Lower lobe of right lung (tissue), 2 donors: ENCODE data around the gene SLC25A29. TPM values are rescaled to one million over a fixed set of nuclear protein-coding genes. Genes with fewer than 3 reads are reported as not detected.

ENCODE experiments used
- ATAC-seq, 2 donors: fragments of 200-7000 bp; cut with Tn5 transposase; one replicate each; pipeline ENCODE4 v1.9.1; 2020 to 2022; ENCODE audit warnings: mild to moderate bottlenecking in 2 of 2, moderate library complexity in 2 of 2
- DNase-seq: peaks from one replicate; pipeline ENCODE4 v3.0.0-alpha.2; 2020
- H3K27ac ChIP-seq: fragments of 200-600 bp; one replicate; pipeline ENCODE4 v1.8.0; 2022
- H3K27me3 ChIP-seq: fragments of 200-600 bp; one replicate; pipeline ENCODE4 v1.8.0; 2022; ENCODE audit warnings: low read depth
- H3K36me3 ChIP-seq: fragments of 200-600 bp; one replicate; pipeline ENCODE4 v1.8.0; 2022; ENCODE audit warnings: mild to moderate bottlenecking
- H3K4me1 ChIP-seq: fragments of 200-600 bp; one replicate; pipeline ENCODE4 v1.8.0; 2022
- H3K4me3 ChIP-seq: fragments of 200-600 bp; one replicate; pipeline ENCODE4 v1.8.0; 2022; ENCODE audit warnings: mild to moderate bottlenecking
- H3K9me3 ChIP-seq: fragments of 200-600 bp; one replicate; pipeline ENCODE4 v1.8.0; 2022
- intact Hi-C: fragments of 100-400 bp; cut with DNase I; formaldehyde crosslinking; loops from one replicate; pipeline ENCODE4 v1.11.0; 2022
- total RNA-seq: library from RNA; stranded (reverse); fragmentation: NEBNext Ultra II Directional; extraction: Animal tissue kit (Norgen Biotek cat#: 25700); gene quantifications from one replicate; pipeline ENCODE4 v1.2.1, GENCODE V29; 2021
- TF ChIP-seq, protein P1 (sequence below): fragments of 200-600 bp; IDR thresholded peaks from one replicate; pipeline ENCODE4 v1.8.0; 2022; ENCODE audit warnings: antibody characterized with exemption, mild to moderate bottlenecking
- donor health status: DM: no; HTN: yes; CAD: no; lungs with severe emphysema.

Gene SLC25A29
- total RNA-seq, 1 donor from 2014 or later = 76.0 TPM

DNA sequence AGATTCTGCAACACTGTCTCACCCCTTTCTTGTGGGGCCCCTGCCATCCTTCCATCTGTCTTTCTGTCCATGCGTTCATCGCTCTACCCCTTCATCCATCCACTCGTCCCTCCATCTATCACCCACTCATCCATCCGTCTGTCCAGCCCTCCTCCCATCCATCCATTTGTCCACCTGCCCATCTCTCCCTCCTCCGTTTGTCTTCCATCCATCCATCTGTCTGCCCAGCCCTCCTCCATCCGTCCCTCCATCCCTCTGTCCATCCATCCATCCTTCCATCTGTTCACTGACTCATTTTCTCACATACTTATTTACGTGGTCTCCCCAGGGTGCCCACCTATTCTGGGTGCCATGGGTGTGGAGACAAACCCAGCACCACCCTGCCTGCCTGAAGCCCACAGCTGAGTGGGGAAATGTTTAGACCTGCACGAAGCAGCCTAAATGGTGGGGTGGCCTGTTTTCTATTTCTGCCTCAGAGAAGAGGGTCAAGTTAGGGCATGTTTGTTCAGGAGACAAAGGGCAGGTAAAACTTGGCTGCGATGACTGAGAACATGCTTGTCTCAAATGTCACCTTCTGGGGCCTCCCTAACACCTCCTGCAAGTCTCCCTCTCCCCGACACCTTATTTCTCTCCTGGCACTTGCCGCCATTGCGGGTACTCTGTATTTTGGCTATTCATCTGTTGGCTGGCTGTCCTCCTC lies 14.1 kb upstream of the SLC25A29 start:
- Histone ChIP-seq H3K27me3 (no peaks in the 10 kb centered on the region), H3K36me3 (no peaks in the 10 kb centered on the region), H3K9me3 (no peaks in the 10 kb centered on the region), H3K4me3 (no peak overlapping the region), H3K27ac (no peak overlapping the region), H3K4me1 (peaks cover 15% of the 10 kb centered on the region)
- intact Hi-C loops = no loop called here
- DNase-seq (no peak), ATAC-seq (no peak)
- TF ChIP-seq, protein P1, sequence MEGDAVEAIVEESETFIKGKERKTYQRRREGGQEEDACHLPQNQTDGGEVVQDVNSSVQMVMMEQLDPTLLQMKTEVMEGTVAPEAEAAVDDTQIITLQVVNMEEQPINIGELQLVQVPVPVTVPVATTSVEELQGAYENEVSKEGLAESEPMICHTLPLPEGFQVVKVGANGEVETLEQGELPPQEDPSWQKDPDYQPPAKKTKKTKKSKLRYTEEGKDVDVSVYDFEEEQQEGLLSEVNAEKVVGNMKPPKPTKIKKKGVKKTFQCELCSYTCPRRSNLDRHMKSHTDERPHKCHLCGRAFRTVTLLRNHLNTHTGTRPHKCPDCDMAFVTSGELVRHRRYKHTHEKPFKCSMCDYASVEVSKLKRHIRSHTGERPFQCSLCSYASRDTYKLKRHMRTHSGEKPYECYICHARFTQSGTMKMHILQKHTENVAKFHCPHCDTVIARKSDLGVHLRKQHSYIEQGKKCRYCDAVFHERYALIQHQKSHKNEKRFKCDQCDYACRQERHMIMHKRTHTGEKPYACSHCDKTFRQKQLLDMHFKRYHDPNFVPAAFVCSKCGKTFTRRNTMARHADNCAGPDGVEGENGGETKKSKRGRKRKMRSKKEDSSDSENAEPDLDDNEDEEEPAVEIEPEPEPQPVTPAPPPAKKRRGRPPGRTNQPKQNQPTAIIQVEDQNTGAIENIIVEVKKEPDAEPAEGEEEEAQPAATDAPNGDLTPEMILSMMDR = no peak

DNA sequence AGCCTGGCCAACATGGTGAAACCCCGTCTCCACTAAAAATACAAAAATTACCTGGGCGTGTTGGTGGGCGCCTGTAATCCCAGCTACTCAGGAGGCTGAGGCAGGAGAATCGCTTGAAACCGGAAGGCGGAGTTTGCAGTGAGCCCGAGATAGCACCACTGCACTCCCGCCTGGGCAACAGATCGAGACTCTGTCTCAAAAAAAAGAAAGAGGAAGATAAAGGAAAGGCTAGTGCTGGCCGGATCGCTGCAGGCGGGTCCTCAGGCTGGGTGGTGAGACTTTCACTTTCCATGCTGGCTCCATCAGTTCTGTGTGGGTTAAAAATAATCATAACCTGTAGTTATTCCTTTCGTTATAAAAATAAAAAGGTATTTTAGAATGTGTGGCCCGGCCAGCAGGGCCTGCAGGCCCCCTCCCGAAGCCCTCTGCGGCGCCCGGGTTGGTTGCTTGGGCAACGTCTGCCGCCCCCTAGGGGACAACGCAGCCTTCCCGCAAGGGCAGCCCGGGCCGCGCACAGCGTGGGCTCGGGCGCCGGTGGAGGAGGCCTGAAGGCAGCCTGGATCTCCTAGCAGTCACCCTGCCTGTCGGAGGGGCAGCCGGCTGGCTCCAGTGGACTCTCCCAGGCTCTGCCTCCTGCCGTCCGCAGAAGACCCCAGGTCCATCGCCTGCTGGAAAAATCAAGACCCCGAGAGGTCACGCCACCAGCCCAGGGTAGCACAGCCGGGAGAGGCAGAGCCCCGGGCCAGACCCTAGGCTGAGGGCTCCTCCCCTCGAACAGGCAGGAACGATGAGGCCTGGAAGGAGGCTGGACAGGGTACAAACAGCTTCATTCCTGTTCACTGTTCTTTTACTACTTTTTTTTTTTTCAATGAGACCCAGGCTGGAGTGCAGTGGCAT lies 11.9 kb upstream of the SLC25A29 start:
- intact Hi-C loops = no loop called here
- Histone ChIP-seq H3K27me3 (no peaks in the 10 kb centered on the region), H3K27ac (peak overlapping the region; percentile 61), H3K4me1 (peaks cover 20% of the 10 kb centered on the region), H3K4me3 (peak overlapping the region; percentile 55), H3K9me3 (no peaks in the 10 kb centered on the region), H3K36me3 (no peaks in the 10 kb centered on the region)
- TF ChIP-seq, protein P1 = peak; percentile 89
- ATAC-seq (peak; percentile 91 to 96), DNase-seq (peak; percentile 84)

DNA sequence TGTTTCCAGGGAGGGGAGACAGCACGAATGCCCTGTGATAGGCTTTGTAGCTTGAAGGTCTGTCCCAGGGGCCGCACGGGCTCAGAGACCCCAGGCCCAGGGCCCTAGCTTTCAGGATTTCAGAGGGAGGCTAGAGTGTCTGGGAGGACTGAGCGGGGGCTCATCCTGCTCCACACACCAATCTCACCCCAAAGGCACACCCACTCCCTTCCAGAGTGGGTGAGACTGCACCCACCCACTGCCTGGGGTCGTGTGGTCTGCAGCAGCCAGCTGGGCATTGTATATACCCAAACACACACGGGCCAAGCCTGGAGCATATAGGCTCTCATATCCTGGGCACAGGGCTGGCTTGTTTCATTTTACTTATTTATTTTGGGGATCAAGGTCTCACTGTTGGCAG lies 11.1 kb upstream of the SLC25A29 start:
- H3K27ac ChIP-seq = no peak overlapping the region
- H3K4me1 ChIP-seq = peaks cover 27% of the 10 kb centered on the region
- H3K36me3 ChIP-seq = no peaks in the 10 kb centered on the region
- H3K9me3 ChIP-seq = no peaks in the 10 kb centered on the region
- no peaks in the 10 kb centered on the region for H3K27me3 ChIP-seq
- DNase-seq = no peak
- no peak for ATAC-seq
- H3K4me3 ChIP-seq = no peak overlapping the region
- intact Hi-C loops = no loop called here
- TF ChIP-seq, protein P1 = no peak

DNA sequence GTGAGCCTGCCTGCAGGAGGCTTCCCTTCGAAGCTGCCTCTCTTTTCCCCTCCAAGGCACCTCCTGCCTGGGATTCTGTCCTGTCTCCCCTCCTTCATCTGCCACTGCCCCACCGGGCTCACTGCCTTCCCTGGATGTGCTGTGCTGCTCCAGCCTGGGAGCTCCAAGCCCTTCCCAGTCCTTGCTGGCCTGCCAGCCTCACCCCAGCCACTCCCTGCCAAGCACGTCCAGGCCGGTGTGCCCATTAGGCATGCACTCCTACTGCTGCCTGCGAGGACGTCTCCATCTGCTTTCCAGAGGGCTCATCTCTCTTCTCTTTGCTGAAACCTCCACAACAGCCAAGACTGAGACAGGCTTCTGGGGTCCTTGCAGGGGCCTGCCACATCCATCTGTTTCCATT lies 8.5 kb upstream of the SLC25A29 start:
- Histone ChIP-seq H3K9me3 (no peaks in the 10 kb centered on the region), H3K27ac (no peak overlapping the region), H3K4me3 (no peak overlapping the region), H3K36me3 (no peaks in the 10 kb centered on the region), H3K27me3 (no peaks in the 10 kb centered on the region), H3K4me1 (peaks cover 42% of the 10 kb centered on the region)
- intact Hi-C loops = no loop called here
- TF ChIP-seq, protein P1 = no peak
- DNase-seq (no peak), ATAC-seq (no peak)

DNA sequence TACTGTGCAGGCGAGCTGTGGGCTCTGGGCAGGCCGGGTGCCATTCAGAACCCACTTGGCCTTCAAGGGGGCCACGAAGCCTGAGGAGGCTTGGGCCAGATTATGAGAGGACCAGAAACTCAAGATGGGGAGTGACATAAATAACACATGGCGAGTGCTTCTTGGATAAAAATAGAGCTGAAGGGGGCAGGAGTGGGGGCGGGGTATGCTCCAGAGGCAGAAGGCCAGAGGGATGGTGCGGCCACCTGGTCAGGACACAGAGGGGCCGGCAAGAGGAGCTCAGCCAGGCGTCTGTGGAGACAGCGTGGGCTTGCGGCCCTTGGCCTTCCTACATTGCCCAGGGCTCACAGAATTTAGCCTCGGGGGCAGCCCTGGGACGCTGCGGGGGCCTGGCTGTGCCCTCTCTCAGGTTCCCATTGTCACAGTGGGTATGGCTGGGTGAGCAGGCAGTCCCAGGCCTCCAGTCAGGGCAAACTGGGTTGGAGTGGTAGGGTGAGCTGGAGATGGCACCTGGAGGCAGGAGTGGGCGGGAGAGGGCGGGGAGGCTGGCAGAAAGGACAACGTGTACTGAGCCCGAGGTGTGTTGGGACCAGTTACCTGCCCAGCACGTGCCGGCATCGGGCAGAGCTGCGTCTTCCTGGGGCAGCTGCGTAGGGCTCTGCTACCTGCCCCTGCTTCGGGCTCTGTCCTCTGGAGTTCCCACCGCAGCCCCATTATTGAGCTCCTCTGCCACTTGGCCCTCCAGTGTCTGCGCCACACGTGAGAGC lies 7.4 kb upstream of the SLC25A29 start:
- Histone ChIP-seq H3K27me3 (no peaks in the 10 kb centered on the region), H3K4me1 (peaks cover 44% of the 10 kb centered on the region), H3K36me3 (no peaks in the 10 kb centered on the region), H3K9me3 (no peaks in the 10 kb centered on the region), H3K4me3 (no peak overlapping the region), H3K27ac (no peak overlapping the region)
- intact Hi-C loops = no loop called here
- ATAC-seq (peak; percentile 4 to 10), DNase-seq (no peak)
- TF ChIP-seq, protein P1 = no peak
